ENCODE results near the gene MBNL2. TPM values are rescaled to one million over a fixed set of nuclear protein-coding genes. Genes with fewer than 3 reads are reported as not detected.

The MBNL2 gene
- total RNA-seq, 2 donors from 2014 or later, result 47.5 to 50.8 TPM

DNA sequence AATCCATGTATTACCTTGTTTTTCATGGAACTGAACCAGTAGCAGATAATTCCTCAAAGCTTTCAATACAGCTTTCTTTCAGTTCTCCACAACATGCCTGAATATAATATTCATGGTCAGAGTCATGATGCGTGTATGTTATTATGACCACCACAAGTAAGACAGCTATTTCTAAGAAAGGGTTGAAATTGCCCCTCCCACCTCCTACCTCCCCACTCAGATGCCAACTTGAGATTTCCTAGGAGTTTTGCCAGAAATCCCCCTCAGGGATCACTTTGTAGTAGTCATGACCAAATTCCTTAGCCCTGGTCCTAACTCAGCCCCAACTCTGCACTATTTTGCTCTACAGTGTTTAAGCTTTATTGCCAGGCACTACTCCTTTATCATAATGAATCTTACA, 141.9 kb downstream of the MBNL2 start:
- WGBS, 2 donors, result 92 to 100% methylated on average over 1 of the region's 1 CpG
- Histone ChIP-seq H3K27me3 (no peaks in the 10 kb centered on the region), H3K36me3 (replicated peaks in 1 of 2; ENCODE audit: insufficient read depth in 1 of 2, low read depth in 2 of 2) (peaks cover 4 to 10% of the 10 kb centered on the region in 2 donors), H3K4me3 (no peak overlapping the region), H3K4me1 (no peaks in the 10 kb centered on the region), H3K27ac (no peak overlapping the region), H3K9me3 (no peaks in the 10 kb centered on the region)
- ATAC-seq (no peak), DNase-seq (no peak)
- no peak for TF ChIP-seq POLR2A (IDR thresholded peaks at IDR 0.05)
- TF ChIP-seq, protein P1, sequence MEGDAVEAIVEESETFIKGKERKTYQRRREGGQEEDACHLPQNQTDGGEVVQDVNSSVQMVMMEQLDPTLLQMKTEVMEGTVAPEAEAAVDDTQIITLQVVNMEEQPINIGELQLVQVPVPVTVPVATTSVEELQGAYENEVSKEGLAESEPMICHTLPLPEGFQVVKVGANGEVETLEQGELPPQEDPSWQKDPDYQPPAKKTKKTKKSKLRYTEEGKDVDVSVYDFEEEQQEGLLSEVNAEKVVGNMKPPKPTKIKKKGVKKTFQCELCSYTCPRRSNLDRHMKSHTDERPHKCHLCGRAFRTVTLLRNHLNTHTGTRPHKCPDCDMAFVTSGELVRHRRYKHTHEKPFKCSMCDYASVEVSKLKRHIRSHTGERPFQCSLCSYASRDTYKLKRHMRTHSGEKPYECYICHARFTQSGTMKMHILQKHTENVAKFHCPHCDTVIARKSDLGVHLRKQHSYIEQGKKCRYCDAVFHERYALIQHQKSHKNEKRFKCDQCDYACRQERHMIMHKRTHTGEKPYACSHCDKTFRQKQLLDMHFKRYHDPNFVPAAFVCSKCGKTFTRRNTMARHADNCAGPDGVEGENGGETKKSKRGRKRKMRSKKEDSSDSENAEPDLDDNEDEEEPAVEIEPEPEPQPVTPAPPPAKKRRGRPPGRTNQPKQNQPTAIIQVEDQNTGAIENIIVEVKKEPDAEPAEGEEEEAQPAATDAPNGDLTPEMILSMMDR (IDR thresholded peaks at IDR 0.05), result no peak
- intact Hi-C loops (cut with DNase I), result loop anchor here (5.0 kb wide), 1 partner anchor 257 kb away; no protein-coding TSS in a partner anchor

DNA sequence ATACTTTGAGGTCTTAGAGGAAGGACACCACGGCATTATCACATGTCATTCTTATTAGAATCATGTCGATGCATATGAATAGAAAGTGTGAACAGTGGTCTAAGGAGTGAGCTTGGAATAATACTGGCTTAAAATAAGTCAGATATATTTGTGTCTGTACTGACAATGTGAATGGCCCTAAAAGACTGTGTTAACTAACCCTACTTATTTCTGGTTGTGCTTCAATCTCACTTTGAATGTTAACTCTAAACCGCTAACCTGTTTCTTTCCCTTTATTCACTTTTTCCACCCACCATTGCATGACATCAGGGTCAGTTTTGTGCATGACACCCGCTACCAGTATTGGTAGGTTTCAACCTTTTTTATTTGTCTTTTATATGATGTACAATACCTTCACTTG, 142.7 kb downstream of the MBNL2 start:
- intact Hi-C loops (cut with DNase I), result loop anchor here (5.0 kb wide), 1 partner anchor 258 kb away; no protein-coding TSS in a partner anchor
- no peaks in the 10 kb centered on the region for H3K27me3 ChIP-seq
- H3K9me3 ChIP-seq, result no peaks in the 10 kb centered on the region
- 92 to 97% methylated on average over 4 of the region's 4 CpGs for WGBS, 2 donors
- TF ChIP-seq, protein P1 (IDR thresholded peaks at IDR 0.05), result no peak
- TF ChIP-seq POLR2A (IDR thresholded peaks at IDR 0.05), result no peak
- DNase-seq (no peak), ATAC-seq (no peak)
- peaks cover 4 to 10% of the 10 kb centered on the region in 2 donors for H3K36me3 ChIP-seq (replicated peaks in 1 of 2; ENCODE audit: insufficient read depth in 1 of 2, low read depth in 2 of 2)
- H3K27ac ChIP-seq, result no peak overlapping the region
- no peaks in the 10 kb centered on the region for H3K4me1 ChIP-seq
- H3K4me3 ChIP-seq, result no peak overlapping the region

DNA sequence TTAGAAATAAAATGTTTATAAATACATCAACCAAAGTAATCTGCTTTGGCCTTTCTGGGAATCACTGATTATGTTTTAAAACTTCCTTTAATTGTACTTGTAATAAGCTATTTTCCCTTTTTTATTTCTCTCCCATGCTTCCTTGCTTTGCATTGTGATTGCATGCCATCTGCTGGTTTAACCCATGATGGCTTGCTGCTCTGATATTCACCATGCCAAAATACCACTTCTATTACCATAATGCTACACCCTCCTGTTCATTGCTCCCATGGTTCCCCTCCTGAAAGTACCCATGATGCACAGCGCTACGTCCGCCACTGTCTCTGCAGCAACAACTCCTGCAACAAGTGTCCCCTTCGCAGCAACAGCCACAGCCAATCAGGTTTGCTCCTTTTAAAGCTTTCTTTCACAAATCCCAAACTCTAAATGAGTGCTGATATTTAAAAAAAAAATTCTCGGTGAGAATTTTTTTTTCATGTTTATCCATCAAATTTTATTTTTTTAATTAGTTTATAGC, 144.1 kb downstream of the MBNL2 start:
- H3K27ac ChIP-seq, result no peak overlapping the region
- TF ChIP-seq, protein P1 (IDR thresholded peaks at IDR 0.05), result no peak
- no peak for TF ChIP-seq POLR2A (IDR thresholded peaks at IDR 0.05)
- no peak overlapping the region for H3K4me3 ChIP-seq
- ATAC-seq (no peak), DNase-seq (no peak)
- H3K36me3 ChIP-seq (replicated peaks in 1 of 2; ENCODE audit: insufficient read depth in 1 of 2, low read depth in 2 of 2), result peaks cover 1 to 8% of the 10 kb centered on the region in 2 donors
- H3K27me3 ChIP-seq, result no peaks in the 10 kb centered on the region
- no peaks in the 10 kb centered on the region for H3K9me3 ChIP-seq
- WGBS, 2 donors, result 94 to 96% methylated on average over 5 of the region's 5 CpGs
- H3K4me1 ChIP-seq, result no peaks in the 10 kb centered on the region
- intact Hi-C loops (cut with DNase I), result no loop called here

DNA sequence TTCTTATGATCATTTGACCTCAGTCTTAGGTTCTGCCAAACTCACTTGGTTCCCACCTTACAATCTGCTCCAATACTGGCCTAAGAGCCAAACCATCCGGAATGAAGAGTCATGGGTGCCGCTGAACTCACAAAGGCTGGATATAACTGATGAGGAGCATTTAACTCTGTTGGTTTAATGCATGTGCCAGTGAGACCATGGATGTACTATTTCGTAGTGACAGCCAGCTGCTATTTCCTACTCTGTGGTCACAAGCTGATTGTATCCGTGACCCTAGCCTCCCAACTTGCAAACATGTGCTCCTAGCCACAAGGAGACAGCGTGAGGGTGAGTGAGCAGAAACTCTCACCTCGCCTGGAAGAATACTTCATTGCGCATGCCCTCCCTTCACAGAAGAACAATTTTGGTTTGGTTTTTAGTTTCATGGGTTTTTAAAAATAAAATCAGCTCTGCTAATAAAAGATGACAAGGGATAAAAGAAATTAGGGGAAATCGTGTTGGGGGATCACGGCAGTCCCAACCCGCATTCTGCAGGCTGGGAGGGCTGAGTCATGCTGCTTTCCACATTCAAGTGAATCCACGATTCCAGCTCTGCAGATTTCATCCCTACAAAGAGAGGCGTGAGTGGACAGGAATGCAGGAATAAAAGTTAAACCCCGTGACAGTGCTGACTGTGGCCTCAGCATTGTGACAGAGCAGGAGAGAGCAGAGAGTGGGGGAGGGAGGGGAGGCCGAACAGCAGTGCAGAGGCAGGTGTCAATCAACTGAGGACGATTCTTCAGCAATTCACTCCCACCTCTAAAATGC, 145.1 kb downstream of the MBNL2 start:
- 72 to 86% methylated on average over 15 of the region's 15 CpGs for WGBS, 2 donors
- no peaks in the 10 kb centered on the region for H3K27me3 ChIP-seq
- no peak overlapping the region for H3K4me3 ChIP-seq
- no peaks in the 10 kb centered on the region for H3K4me1 ChIP-seq
- ATAC-seq (no peak), DNase-seq (peak in 1 of 4 donors; percentile 21)
- no peak for TF ChIP-seq POLR2A (IDR thresholded peaks at IDR 0.05)
- TF ChIP-seq, protein P1 (IDR thresholded peaks at IDR 0.05), result no peak
- H3K36me3 ChIP-seq (replicated peaks in 1 of 2; ENCODE audit: insufficient read depth in 1 of 2, low read depth in 2 of 2), result peaks cover 0 to 12% of the 10 kb centered on the region in 2 donors
- intact Hi-C loops (cut with DNase I), result no loop called here
- H3K27ac ChIP-seq, result no peak overlapping the region
- no peaks in the 10 kb centered on the region for H3K9me3 ChIP-seq
